ENCODE results near the gene HDHD3. TPM values are rescaled to one million over a fixed set of nuclear protein-coding genes. Genes with fewer than 3 reads are reported as not detected.

The HDHD3 gene
- polyA plus RNA-seq, 1 donor (not counting 4 experiments of a cell fraction or from before 2014, with no cell fraction given): 14.7 TPM

DNA sequence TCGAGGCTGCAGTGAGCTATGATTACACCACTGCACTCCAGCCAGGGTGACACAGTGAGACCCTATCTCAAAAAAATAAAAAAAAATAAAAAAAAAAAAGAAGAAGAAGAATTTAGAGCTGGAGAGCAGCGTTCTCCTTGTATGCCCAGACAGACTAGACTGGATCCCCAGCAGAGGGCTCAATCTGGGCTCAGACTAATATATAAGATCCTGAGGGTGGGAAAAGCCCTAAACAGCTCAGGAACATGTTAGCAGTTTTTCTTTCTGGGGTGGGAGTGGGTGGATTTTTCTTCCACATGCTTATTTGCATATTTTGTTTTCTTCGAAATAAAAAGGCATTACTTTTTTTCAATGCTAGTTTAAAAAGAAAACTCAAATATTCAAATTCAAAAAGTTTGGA lies 28.3 kb downstream of the HDHD3 start:
- Histone ChIP-seq H2AFZ (ENCODE audit: control insufficient read depth, low read length) (no peak overlapping the region), H3K4me2 (ENCODE audit: control insufficient read depth, extremely low read depth, insufficient read depth, low read depth, low read length) (no peak overlapping the region), H4K20me1 (ENCODE audit: control insufficient read depth, extremely low read depth, insufficient read depth, low read length) (no peaks in the 10 kb centered on the region), H3K27me3 (ENCODE audit: control insufficient read depth, extremely low read depth, insufficient read depth, low read length) (peaks cover 31% of the 10 kb centered on the region), H3K27ac (ENCODE audit: control insufficient read depth, insufficient read depth, low read length) (no peak overlapping the region), H3K4me1 (ENCODE audit: control insufficient read depth, extremely low read depth, insufficient read depth, low read length) (peaks cover 9% of the 10 kb centered on the region), H3K9ac (ENCODE audit: control insufficient read depth, extremely low read depth, insufficient read depth, low read length) (no peak overlapping the region), H3K36me3 (ENCODE audit: control insufficient read depth in 2 of 2, extremely low read depth in 1 of 2, insufficient read depth in 2 of 2, low read length in 2 of 2) (no peaks in the 10 kb centered on the region), H3K79me2 (ENCODE audit: control insufficient read depth, insufficient read depth, low read length) (no peaks in the 10 kb centered on the region), H3K9me3 (ENCODE audit: control insufficient read depth, low read depth, low read length) (no peaks in the 10 kb centered on the region), H3K9me1 (ENCODE audit: control insufficient read depth, extremely low read depth, insufficient read depth, low read length) (no peaks in the 10 kb centered on the region), H3K4me3 (ENCODE audit: control insufficient read depth in 2 of 3, extremely low read depth in 1 of 3, insufficient read depth in 2 of 3, low read depth in 1 of 3, low read length in 3 of 3) (no peak overlapping the region)
- DNase-seq (ENCODE audit: low read depth, low spot score) (no peak), FAIRE-seq (no peak)
- dilution Hi-C loops (cut with MboI; ENCODE audit: extremely low pct_ligation_motif_present, low sequenced_read_pairs): loop anchor here (10.0 kb wide), 1 partner anchor 56 kb away; the partner anchor contains the start of gene ALAD
- no peak for TF ChIP-seq EZH2 (IDR thresholded peaks at IDR 0.05; ENCODE audit: low read length)
- TF ChIP-seq, protein P1, sequence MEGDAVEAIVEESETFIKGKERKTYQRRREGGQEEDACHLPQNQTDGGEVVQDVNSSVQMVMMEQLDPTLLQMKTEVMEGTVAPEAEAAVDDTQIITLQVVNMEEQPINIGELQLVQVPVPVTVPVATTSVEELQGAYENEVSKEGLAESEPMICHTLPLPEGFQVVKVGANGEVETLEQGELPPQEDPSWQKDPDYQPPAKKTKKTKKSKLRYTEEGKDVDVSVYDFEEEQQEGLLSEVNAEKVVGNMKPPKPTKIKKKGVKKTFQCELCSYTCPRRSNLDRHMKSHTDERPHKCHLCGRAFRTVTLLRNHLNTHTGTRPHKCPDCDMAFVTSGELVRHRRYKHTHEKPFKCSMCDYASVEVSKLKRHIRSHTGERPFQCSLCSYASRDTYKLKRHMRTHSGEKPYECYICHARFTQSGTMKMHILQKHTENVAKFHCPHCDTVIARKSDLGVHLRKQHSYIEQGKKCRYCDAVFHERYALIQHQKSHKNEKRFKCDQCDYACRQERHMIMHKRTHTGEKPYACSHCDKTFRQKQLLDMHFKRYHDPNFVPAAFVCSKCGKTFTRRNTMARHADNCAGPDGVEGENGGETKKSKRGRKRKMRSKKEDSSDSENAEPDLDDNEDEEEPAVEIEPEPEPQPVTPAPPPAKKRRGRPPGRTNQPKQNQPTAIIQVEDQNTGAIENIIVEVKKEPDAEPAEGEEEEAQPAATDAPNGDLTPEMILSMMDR (optimal IDR thresholded peaks at IDR 0.05 in 1 of 3, IDR thresholded peaks at IDR 0.05 in 1 of 3, conservative IDR thresholded peaks at IDR 0.05 in 1 of 3; ENCODE audit: extremely low read depth in 1 of 3, insufficient read depth in 2 of 3, low read length in 3 of 3): no peak

DNA sequence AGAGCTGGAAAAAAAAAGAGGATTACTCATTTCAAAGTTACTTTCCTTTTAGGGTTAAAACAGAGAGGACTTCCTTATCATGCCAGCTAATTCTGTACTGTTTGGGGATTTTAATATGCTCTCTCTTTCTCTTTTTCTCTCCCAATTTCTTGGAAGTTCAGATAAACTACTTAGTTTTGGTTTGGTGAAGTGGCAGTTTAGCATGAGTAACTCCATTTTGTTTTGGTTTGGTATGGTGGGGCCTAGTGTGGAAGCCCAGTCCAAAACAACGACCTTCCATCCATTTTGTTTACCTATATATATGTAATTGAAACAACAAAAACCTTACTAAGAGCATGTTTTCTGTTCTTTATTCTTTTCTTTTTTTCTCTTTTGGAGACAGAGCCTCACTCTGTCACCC lies 31.1 kb downstream of the HDHD3 start:
- DNase-seq (ENCODE audit: low read depth, low spot score) (no peak), FAIRE-seq (no peak)
- no peak for TF ChIP-seq EZH2 (IDR thresholded peaks at IDR 0.05; ENCODE audit: low read length)
- TF ChIP-seq, protein P1 (optimal IDR thresholded peaks at IDR 0.05 in 1 of 3, IDR thresholded peaks at IDR 0.05 in 1 of 3, conservative IDR thresholded peaks at IDR 0.05 in 1 of 3; ENCODE audit: extremely low read depth in 1 of 3, insufficient read depth in 2 of 3, low read length in 3 of 3): no peak
- no peaks in the 10 kb centered on the region for H4K20me1 ChIP-seq (ENCODE audit: control insufficient read depth, extremely low read depth, insufficient read depth, low read length)
- H3K79me2 ChIP-seq (ENCODE audit: control insufficient read depth, insufficient read depth, low read length): no peaks in the 10 kb centered on the region
- no peaks in the 10 kb centered on the region for H3K36me3 ChIP-seq (ENCODE audit: control insufficient read depth in 2 of 2, extremely low read depth in 1 of 2, insufficient read depth in 2 of 2, low read length in 2 of 2)
- no peak overlapping the region for H3K4me2 ChIP-seq (ENCODE audit: control insufficient read depth, extremely low read depth, insufficient read depth, low read depth, low read length)
- H3K9me3 ChIP-seq (ENCODE audit: control insufficient read depth, low read depth, low read length): no peaks in the 10 kb centered on the region
- peaks cover 23% of the 10 kb centered on the region for H3K27me3 ChIP-seq (ENCODE audit: control insufficient read depth, extremely low read depth, insufficient read depth, low read length)
- dilution Hi-C loops (cut with MboI; ENCODE audit: extremely low pct_ligation_motif_present, low sequenced_read_pairs): loop anchor here (10.0 kb wide), 1 partner anchor 59 kb away; the partner anchor contains the start of gene ALAD
- H3K9ac ChIP-seq (ENCODE audit: control insufficient read depth, extremely low read depth, insufficient read depth, low read length): no peak overlapping the region
- no peak overlapping the region for H3K4me3 ChIP-seq (ENCODE audit: control insufficient read depth in 2 of 3, extremely low read depth in 1 of 3, insufficient read depth in 2 of 3, low read depth in 1 of 3, low read length in 3 of 3)
- no peaks in the 10 kb centered on the region for H3K9me1 ChIP-seq (ENCODE audit: control insufficient read depth, extremely low read depth, insufficient read depth, low read length)
- peaks cover 11% of the 10 kb centered on the region for H3K4me1 ChIP-seq (ENCODE audit: control insufficient read depth, extremely low read depth, insufficient read depth, low read length)
- H2AFZ ChIP-seq (ENCODE audit: control insufficient read depth, low read length): no peak overlapping the region
- H3K27ac ChIP-seq (ENCODE audit: control insufficient read depth, insufficient read depth, low read length): no peak overlapping the region
